SK-MEL-5 (cell line): ENCODE data around the gene ALG11. TPM values are rescaled to one million over a fixed set of nuclear protein-coding genes. Genes with fewer than 3 reads are reported as not detected.

Experiments used
- DNase-seq: peaks from one replicate; pipeline ENCODE4 v3.0.0-alpha.2; 2016; ENCODE audit warnings: low read depth, low spot score
- in situ Hi-C: cut with HindIII; loops from 2 replicates; pipeline ENCODE4 v1.10.0; 2016; ENCODE audit warnings: low sequenced_read_pairs, high pct_unique_total_duplicates, low pct_unique_long_range_greater_than_20kb
- total RNA-seq: library from RNA; depleted of rRNA; stranded (reverse); fragments of >200 nt; shearing (Covaris generic); gene quantifications from 2 replicates; pipeline ENCODE4 v1.2.3, GENCODE V29; 2014; rRNA removed

The ALG11 gene
- total RNA-seq, 1 experiment from 2014 or later: 18.6 TPM

DNA sequence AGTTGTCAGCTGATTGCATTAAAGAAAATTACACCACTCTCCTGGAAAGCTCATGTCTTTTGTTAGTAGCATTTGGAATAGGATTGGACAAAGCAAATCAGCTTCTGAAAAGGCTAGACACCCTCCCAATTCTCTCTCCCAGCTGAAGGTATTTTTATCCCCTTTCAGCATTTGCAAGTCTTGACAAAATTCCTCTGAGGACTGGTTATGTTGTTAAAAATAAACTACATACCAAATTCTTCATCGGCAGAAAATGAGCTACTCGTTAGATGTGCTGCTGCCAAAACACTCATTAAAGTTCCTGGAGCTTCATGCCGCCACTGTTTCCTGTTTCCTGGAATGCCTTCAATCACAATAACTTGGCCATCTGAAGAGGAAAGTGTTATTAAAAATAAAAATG is 49.4 kb downstream of the ALG11 start:
- no peak for DNase-seq
- in situ Hi-C loops: no loop called here

DNA sequence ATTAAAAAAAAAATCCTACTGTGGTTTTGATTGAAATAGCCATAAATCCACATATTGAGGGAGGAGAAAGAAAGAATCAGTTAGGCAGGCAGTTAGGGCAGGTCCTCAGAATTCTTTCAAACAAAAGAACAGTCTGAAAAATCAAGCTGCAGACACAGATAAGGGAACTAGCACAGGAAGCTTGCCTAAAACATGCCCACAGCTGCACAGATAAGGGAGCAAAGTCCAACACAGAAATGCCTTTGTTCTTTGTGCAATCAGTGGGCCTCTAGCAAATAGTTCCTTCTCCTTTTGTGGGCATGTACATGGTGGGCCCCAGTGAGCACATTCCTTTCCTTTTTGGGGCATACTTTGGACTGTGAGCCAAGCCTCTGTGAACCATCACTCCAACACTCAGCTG is 55.0 kb downstream of the ALG11 start:
- no peak for DNase-seq
- in situ Hi-C loops: no loop called here

DNA sequence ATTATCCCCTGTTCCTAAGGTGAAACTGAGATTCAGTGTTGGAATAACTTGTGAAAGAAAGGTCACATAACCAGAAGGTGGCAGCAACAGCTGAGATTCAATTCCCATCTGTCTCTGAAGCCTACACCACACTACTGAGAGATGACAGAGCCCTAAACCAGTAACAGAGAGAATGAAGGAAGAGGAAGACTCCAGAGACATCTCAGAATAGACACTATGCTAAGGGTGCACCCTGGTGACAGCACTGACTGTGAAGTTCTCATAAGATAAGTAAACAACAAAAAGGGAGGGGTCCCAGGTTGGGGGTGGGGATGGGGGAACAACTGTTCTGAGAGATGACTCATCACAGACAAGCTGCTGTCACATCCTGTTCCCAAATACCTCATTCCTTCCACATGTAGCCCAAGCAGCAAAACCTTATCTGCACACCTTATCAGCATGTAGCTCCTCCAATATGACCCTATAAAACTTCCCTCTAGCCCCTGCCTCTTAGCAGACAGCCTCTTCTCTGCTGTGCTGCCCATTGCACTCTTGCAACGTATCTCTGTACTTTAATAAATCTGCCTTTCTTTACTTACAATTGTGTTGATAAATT is 58.8 kb downstream of the ALG11 start:
- in situ Hi-C loops: no loop called here
- DNase-seq: peak; percentile 50

Other genes with a start within 250 kb of the ALG11 start
- 3.9 and 5.8 TPM in 2 replicates for gene DHRS12, start 208.2 kb upstream of the ALG11 start, total RNA-seq
- 1.2 and 1.8 TPM in 2 replicates for gene TMEM272, start 167.2 kb upstream of the ALG11 start, total RNA-seq
- gene CCDC70, start 150.4 kb upstream of the ALG11 start, total RNA-seq: not detected in 2 replicates
- 3.6 and 3.8 TPM in 2 replicates for gene ATP7B, start 948 bp upstream of the ALG11 start, total RNA-seq
- gene UTP14C, start 12.3 kb downstream of the ALG11 start, total RNA-seq: 10.4 and 11.7 TPM in 2 replicates
- 0.05 and 0.08 TPM in 2 replicates for gene NEK5, start 116.7 kb downstream of the ALG11 start, total RNA-seq
- gene NEK3, start 147.2 kb downstream of the ALG11 start, total RNA-seq: 7.6 and 8.1 TPM in 2 replicates